H1 (cell line): ENCODE measurements around the gene NRXN3. TPM values are rescaled to one million over a fixed set of nuclear protein-coding genes. Genes with fewer than 3 reads are reported as not detected.

Experiments
- CTCF ChIA-PET: fragments of 300-600 bp; sonication (Branson Sonifier 250); formaldehyde crosslinking; loops from one replicate; lab custom pipeline; 2021; ENCODE audit not compliant: partially characterized antibody; lab: Charles Lee
- POLR2A ChIA-PET: fragments of 300-600 bp; sonication (Branson Sonifier 250); formaldehyde crosslinking; loops from one replicate; lab custom pipeline; 2021; ENCODE audit warnings: inconsistent platforms; ENCODE audit not compliant: partially characterized antibody; lab: Charles Lee
- DNase-seq, 2 experiments: peaks; one replicate each; pipeline versions ENCODE4 v3.0.0 to v3.0.0-alpha.2; 2010 to 2022; ENCODE audit warnings: low spot score in 2 of 2, low read depth in 1 of 2, mixed read lengths in 1 of 2
- FAIRE-seq: peaks from 2 replicates; lab custom pipeline; 2011; peaks lifted over from hg19 to GRCh38; lab: Jason Lieb, UNC
- H2AFZ ChIP-seq: 2 replicates; pipeline ENCODE4 v1.8.1; 2012; ENCODE audit warnings: low read length, inconsistent platforms
- H2AK5ac ChIP-seq: 2 replicates; pipeline ENCODE4 v1.6.1; 2013; ENCODE audit warnings: low read depth, low read length
- H2BK120ac ChIP-seq: replicated peaks from 2 replicates; pipeline ENCODE3; 2013; ENCODE audit warnings: low read depth, low read length, inconsistent platforms
- H2BK12ac ChIP-seq: 2 replicates; pipeline ENCODE4 v1.6.1; 2013; ENCODE audit warnings: low read depth, low read length
- H2BK15ac ChIP-seq: 2 replicates; pipeline ENCODE4 v1.6.1; 2013; ENCODE audit warnings: low read length
- H2BK20ac ChIP-seq: 2 replicates; pipeline ENCODE4 v1.6.1; 2013; ENCODE audit warnings: low read length
- H2BK5ac ChIP-seq: 2 replicates; pipeline ENCODE4 v1.6.1; 2013; ENCODE audit warnings: low read depth, low read length
- H3K14ac ChIP-seq: 2 replicates; pipeline ENCODE4 v1.6.1; 2013; ENCODE audit warnings: inconsistent platforms; ENCODE audit not compliant: insufficient read length
- H3K18ac ChIP-seq: 2 replicates; pipeline ENCODE4 v1.6.1; 2013; ENCODE audit warnings: low read length; ENCODE audit errors: extremely low read depth
- H3K23ac ChIP-seq: 2 replicates; pipeline ENCODE4 v1.6.1; 2013; ENCODE audit warnings: inconsistent platforms; ENCODE audit not compliant: insufficient read length
- H3K23me2 ChIP-seq: 2 replicates; pipeline ENCODE4 v1.6.1; 2013; ENCODE audit warnings: low read depth, low read length
- H3K27ac ChIP-seq: 2 replicates; pipeline ENCODE4 v1.6.1; 2011; ENCODE audit warnings: low read depth, low read length, inconsistent platforms
- H3K27me3 ChIP-seq, 4 experiments: replicated peaks in 1 of 4; 1 replicate in 1 of 4; 2 replicates in 3 of 4; pipeline versions ENCODE4 v1.6.1 to v1.8.1; 2011 to 2013; ENCODE audit warnings: low read length in 3 of 4, mild to moderate bottlenecking in 3 of 4, inconsistent platforms in 2 of 4, mixed read lengths in 2 of 4, moderate library complexity in 1 of 4; ENCODE audit not compliant: control insufficient read depth in 3 of 4, insufficient read depth in 3 of 4; ENCODE audit errors: extremely low read depth in 1 of 4
- H3K36me3 ChIP-seq, 4 experiments: 2 replicates each; pipeline versions ENCODE4 v1.6.1 to v1.8.1; 2011 to 2013; ENCODE audit warnings: mild to moderate bottlenecking in 4 of 4, low read length in 3 of 4, moderate library complexity in 2 of 4, control low read depth in 1 of 4, inconsistent platforms in 1 of 4; ENCODE audit not compliant: insufficient read depth in 4 of 4, control insufficient read depth in 2 of 4
- H3K4ac ChIP-seq: replicated peaks from 2 replicates; pipeline ENCODE3; 2013; ENCODE audit warnings: low read length, low read depth, mixed read lengths, inconsistent platforms; ENCODE audit not compliant: insufficient read length
- H3K4me1 ChIP-seq, 4 experiments: replicated peaks in 1 of 4; 1 replicate in 1 of 4; 2 replicates in 3 of 4; pipeline versions ENCODE4 v1.6.1 to v1.8.1; 2011 to 2013; ENCODE audit warnings: low read length in 3 of 4, inconsistent platforms in 2 of 4, mixed read lengths in 1 of 4; ENCODE audit not compliant: insufficient read depth in 4 of 4, control insufficient read depth in 3 of 4
- H3K4me2 ChIP-seq, 2 experiments: 2 replicates each; pipeline versions ENCODE4 v1.6.1 to v1.8.1; 2011 to 2013; ENCODE audit warnings: low read depth in 2 of 2, low read length in 2 of 2, control low read depth in 1 of 2, inconsistent platforms in 1 of 2, mild to moderate bottlenecking in 1 of 2; ENCODE audit not compliant: insufficient read depth in 1 of 2
- H3K4me3 ChIP-seq, 4 experiments: fragments of 200-600, 300-600 bp in 1 of 4; sonication (generic), shearing (Covaris generic), sonication (Bioruptor Twin) in 1 of 4; 2 replicates each; pipeline versions ENCODE4 v1.5.1 to v1.8.1; 2011 to 2016; ENCODE audit warnings: low read length in 4 of 4, low read depth in 3 of 4, control low read depth in 2 of 4, inconsistent platforms in 2 of 4, mild to moderate bottlenecking in 2 of 4, mixed read lengths in 1 of 4, moderate library complexity in 1 of 4; ENCODE audit not compliant: insufficient read depth in 2 of 4; ENCODE audit errors: extremely low read depth in 1 of 4
- H3K56ac ChIP-seq: replicated peaks from 2 replicates; pipeline ENCODE3; 2013; ENCODE audit warnings: low read depth, mild to moderate bottlenecking, mixed read lengths, low read length, inconsistent platforms; ENCODE audit not compliant: insufficient read length
- H3K79me1 ChIP-seq: 2 replicates; pipeline ENCODE4 v1.6.1; 2013; ENCODE audit warnings: low read depth, low read length, control low read depth
- H3K79me2 ChIP-seq, 2 experiments: 2 replicates each; pipeline versions ENCODE4 v1.6.1 to v1.8.1; 2012 to 2013; ENCODE audit warnings: low read length in 2 of 2, mild to moderate bottlenecking in 2 of 2, inconsistent platforms in 1 of 2; ENCODE audit not compliant: insufficient read depth in 2 of 2, control insufficient read depth in 1 of 2
- H3K9ac ChIP-seq, 4 experiments: replicated peaks in 1 of 4; 1 replicate in 1 of 4; 2 replicates in 3 of 4; pipeline versions ENCODE4 v1.6.1 to v1.8.1; 2011 to 2013; ENCODE audit warnings: low read depth in 3 of 4, low read length in 3 of 4, control low read depth in 2 of 4, mild to moderate bottlenecking in 2 of 4, moderate library complexity in 2 of 4, inconsistent platforms in 1 of 4; ENCODE audit errors: extremely low read depth in 1 of 4
- H3K9me3 ChIP-seq, 2 experiments: 2 replicates each; pipeline versions ENCODE4 v1.6.1 to v1.8.1; 2012 to 2013; ENCODE audit warnings: mild to moderate bottlenecking in 2 of 2, moderate library complexity in 2 of 2, control low read depth in 1 of 2, inconsistent platforms in 1 of 2, low read depth in 1 of 2, low read length in 1 of 2, mixed read lengths in 1 of 2; ENCODE audit not compliant: insufficient read depth in 2 of 2
- H4K20me1 ChIP-seq, 2 experiments: replicated peaks in 1 of 2; 2 replicates each; pipeline versions ENCODE3 to v1.8.1; 2011 to 2013; ENCODE audit warnings: inconsistent platforms in 2 of 2, low read length in 2 of 2, mild to moderate bottlenecking in 1 of 2; ENCODE audit not compliant: insufficient read depth in 2 of 2, control insufficient read depth in 1 of 2
- H4K5ac ChIP-seq: 2 replicates; pipeline ENCODE4 v1.6.1; 2013; ENCODE audit warnings: low read length, low read depth, mixed read lengths, inconsistent platforms; ENCODE audit not compliant: insufficient read length
- H4K8ac ChIP-seq: 2 replicates; pipeline ENCODE4 v1.8.0; 2013; ENCODE audit warnings: mild to moderate bottlenecking, moderate library complexity, low read length, inconsistent platforms; ENCODE audit not compliant: insufficient read depth; ENCODE audit errors: extremely low read depth
- H4K91ac ChIP-seq: replicated peaks from 2 replicates; pipeline ENCODE3; 2013; ENCODE audit warnings: low read length, mixed read lengths, inconsistent platforms; ENCODE audit not compliant: insufficient read length
- ASH2L ChIP-seq: fragments of 200-600, 300-600 bp; sonication (generic); IDR thresholded peaks from one replicate; pipeline ENCODE4 v1.7.1; 2017; ENCODE audit warnings: low read length
- ATF2 ChIP-seq: IDR thresholded peaks from 2 replicates; pipeline ENCODE4 v1.6.1; 2012; ENCODE audit warnings: low read length, inconsistent platforms
- CBX5 ChIP-seq: fragments of 300-800, 300-1000 bp; sonication (generic); IDR thresholded peaks from 2 replicates; pipeline ENCODE4 v1.7.1; 2016; ENCODE audit warnings: antibody characterized with exemption, low read length, low read depth
- CTBP2 ChIP-seq: IDR thresholded peaks from 2 replicates; pipeline ENCODE4 v1.7.0; 2011; ENCODE audit warnings: borderline replicate concordance, mild to moderate bottlenecking, moderate library complexity, mixed read lengths, low read length; ENCODE audit not compliant: insufficient read depth, insufficient read length
- GABPA ChIP-seq: IDR thresholded peaks from 2 replicates; pipeline ENCODE4 v1.6.1; 2011; ENCODE audit warnings: mild to moderate bottlenecking, low read length, moderate library complexity, borderline replicate concordance; ENCODE audit not compliant: insufficient read depth
- HDAC2 ChIP-seq, 2 experiments: fragments of 300-600 bp in 1 of 2; sonication (generic) in 1 of 2; IDR thresholded peaks; 2 replicates each; pipeline ENCODE4 v1.6.1; 2011 to 2012; ENCODE audit warnings: low read depth in 2 of 2, low read length in 2 of 2, mild to moderate bottlenecking in 2 of 2, moderate library complexity in 2 of 2, borderline replicate concordance in 1 of 2, inconsistent platforms in 1 of 2
- KDM1A ChIP-seq: fragments of 200-600, 300-600 bp; sonication (generic); IDR thresholded peaks from 2 replicates; pipeline ENCODE4 v1.7.1; 2016; ENCODE audit warnings: mild to moderate bottlenecking, low read length, borderline replicate concordance
- TAF7 ChIP-seq: optimal IDR thresholded peaks from 2 replicates; pipeline ENCODE3; 2011; ENCODE audit warnings: low read depth, mild to moderate bottlenecking, inconsistent platforms, low read length, moderate library complexity, borderline replicate concordance
- TBP ChIP-seq: IDR thresholded peaks from 2 replicates; pipeline ENCODE4 v1.6.1; 2011; ENCODE audit warnings: low read depth, low read length, improper control_type of control experiment
- WGBS, 2 experiments: shearing (Covaris generic) in 1 of 2; methylation state at CpG; one replicate each; pipeline versions ENCODE4 v1.1.6 to v1.1.7; 2013 to 2015; ENCODE audit warnings: low lambda C conversion rate in 2 of 2, mixed read lengths in 2 of 2, inconsistent platforms in 1 of 2, low coverage in 1 of 2, missing lambda C conversion rate in 1 of 2; ENCODE audit not compliant: insufficient replicate concordance in 2 of 2, insufficient coverage in 1 of 2, insufficient read length in 1 of 2; ENCODE audit errors: extremely low coverage in 1 of 2, missing lambda C conversion rate in 1 of 2; 5-methylcytosine and 5-hydroxymethylcytosine counted together
- polyA plus RNA-seq, 7 experiments: library from polyadenylated mRNA; depleted of rRNA in 3 of 7; stranded (reverse) in 5 of 7; unstranded in 2 of 7; fragments of >200 nt in 5 of 7; fragments of 200-250 nt in 2 of 7; gene quantifications; 1 replicate in 5 of 7; 2 replicates in 1 of 7; 4 replicates in 1 of 7; pipeline versions ENCODE4 v1.2.1 to v1.2.3, GENCODE V29; 2011 to 2013; ENCODE audit warnings: missing spikeins in 2 of 7, mixed read lengths in 2 of 7
- total RNA-seq: library from RNA; stranded (reverse); fragmentation: NEBNext Ultra II Directional; extraction: Animal tissue kit (Norgen Biotek cat#: 25700); gene quantifications from 2 replicates; pipeline ENCODE4 v1.2.1, GENCODE V29; 2021

NRXN3 gene
- total and polyA plus RNA-seq, 2 of the 8 experiments (the other 6 are each of a cell fraction or from before 2014, with no cell fraction given), result 2.6 to 4.1 TPM

- no peak overlapping the region for H2BK15ac ChIP-seq
- no peak overlapping the region for H3K27ac ChIP-seq
- H3K36me3 ChIP-seq, result no peaks in the 10 kb centered on the region
- no peaks in the 10 kb centered on the region for H4K20me1 ChIP-seq
- DNase-seq (no peak), FAIRE-seq (peak; percentile 66)
- no peak overlapping the region for H2BK20ac ChIP-seq
- H3K14ac ChIP-seq, result no peak overlapping the region
- ChIA-PET POLR2A (no interaction called here), CTCF (interaction anchor here (0.5 kb wide), 1 partner anchor 22 kb away, joined by 3 read pairs; no protein-coding TSS in a partner anchor)
- peak overlapping the region; percentile 21 for H3K56ac ChIP-seq
- no peak overlapping the region for H2BK12ac ChIP-seq
- H3K27me3 ChIP-seq, result no peaks in the 10 kb centered on the region
- no peak overlapping the region for H4K91ac ChIP-seq
- H3K23ac ChIP-seq, result no peak overlapping the region
- H3K23me2 ChIP-seq, result no peaks in the 10 kb centered on the region
- H2AK5ac ChIP-seq, result no peak overlapping the region
- peaks cover 0 to 6% (median 2%) of the 10 kb centered on the region in 4 experiments; a peak in 3 of 7 replicates for H3K4me1 ChIP-seq
- H3K4me3 ChIP-seq, result no peak overlapping the region
- H3K18ac ChIP-seq, result no peak overlapping the region
- H3K4me2 ChIP-seq, result peak overlapping the region in 1 of 2 experiments; percentile 38; a peak in 1 of 4 replicates
- H3K9me3 ChIP-seq, result no peaks in the 10 kb centered on the region
- H3K79me1 ChIP-seq, result no peaks in the 10 kb centered on the region
- H4K8ac ChIP-seq, result no peak overlapping the region
- WGBS, 2 experiments, result 73% methylated on average over 22 of the region's 22 CpGs; no CpG with 5 or more reads in 1 of the 2 experiments
- no peak overlapping the region for H2BK120ac ChIP-seq
- no peaks in the 10 kb centered on the region for H3K79me2 ChIP-seq
- H4K5ac ChIP-seq, result no peak overlapping the region
- H2AFZ ChIP-seq, result no peak overlapping the region
- H2BK5ac ChIP-seq, result no peak overlapping the region
- H3K4ac ChIP-seq, result no peak overlapping the region
- no peak overlapping the region for H3K9ac ChIP-seq
- peak; percentile 50 for TF ChIP-seq TAF7
- no peak for TF ChIP-seq CBX5
- TF ChIP-seq TBP, result peak; percentile 41; the same call in 1 of the 2 replicates
- no peak for TF ChIP-seq ASH2L
- no peak for TF ChIP-seq KDM1A
- no peak for TF ChIP-seq ATF2
- no peak for TF ChIP-seq GABPA
- no peak for TF ChIP-seq CTBP2
- TF ChIP-seq HDAC2 (IDR thresholded peaks at IDR 0.05; ENCODE audit: borderline replicate concordance in 1 of 2, low read depth in 2 of 2, low read length in 2 of 2), result no peak
Observed at GRCh38 chr14:78644824-78645559, 474.8 kb downstream of the NRXN3 start.
